ENCODE measurements around the gene SP140. TPM values are rescaled to one million over a fixed set of nuclear protein-coding genes. Genes with fewer than 3 reads are reported as not detected.
A peak's percentile ranks its signal among the peaks of the same experiment; 100 is the strongest.
"Not testable (repeated sequence)": the region's sequence is repeated elsewhere in the genome, so short reads cannot be mapped to it uniquely, and the experiment has no call there.

Gene SP140
- total RNA-seq, 2 donors from 2014 or later = 1.7 to 2.2 TPM

GRCh38 chr2:230219419-230220331 lies 5.9 kb upstream of the SP140 start, which contains the start of gene SP110:
Gene SP110, minus strand, starts transcription at chr2:230219984. Its CDS starts 3,057 bp downstream, at chr2:230216927.
- Histone ChIP-seq H3K27ac (peak within 1 kb of the TSS; percentile 90), H3K4me3 (peak within 1 kb of the TSS; percentile 64), H3K36me3 (peaks cover 3% of the 10 kb centered on the region), H3K9ac (ENCODE audit: low read depth in 2 of 2, low read length in 2 of 2) (peak within 1 kb of the TSS; percentile 28 to 62), H3K9me3 (no peaks in the 10 kb centered on the region), H3K27me3 (no peaks in the 10 kb centered on the region), H3K4me1 (peaks cover 4% of the 10 kb centered on the region)
- DNase-seq = peak; percentile 92
- intact Hi-C loops (cut with DNase I) = no loop called here
- TF ChIP-seq CTCF (IDR thresholded peaks at IDR 0.05) = no peak

DNA sequence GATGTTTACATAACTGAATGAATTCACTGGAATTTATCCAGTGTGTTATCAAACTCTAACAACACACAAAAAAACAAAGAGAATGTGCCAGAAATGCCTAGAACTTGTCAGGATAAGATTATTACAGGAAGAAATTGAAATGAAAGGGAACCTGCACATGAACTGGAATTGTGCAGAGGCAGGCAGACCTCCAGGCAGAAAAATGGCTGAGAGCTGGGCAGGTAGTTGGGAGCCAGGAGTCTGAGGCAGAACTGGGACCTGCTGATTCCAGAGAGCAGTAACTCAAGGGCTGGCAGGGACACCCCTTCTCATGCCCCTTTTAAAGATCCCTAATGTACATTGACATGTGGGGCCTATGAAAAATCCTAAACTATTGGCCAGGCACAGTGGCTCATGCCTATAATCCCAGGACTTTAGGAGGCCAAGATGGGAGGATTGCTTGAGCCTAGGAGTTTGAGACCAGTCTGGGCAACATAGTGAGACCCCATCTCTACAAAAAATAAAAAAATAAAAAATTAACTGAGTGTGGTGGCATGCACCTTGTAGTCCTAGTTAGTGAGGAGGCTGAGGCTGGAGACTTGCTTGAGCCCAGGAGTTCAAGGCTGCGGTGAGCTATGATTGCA lies 5.1 kb upstream of the SP140 start:
- no peaks in the 10 kb centered on the region for H3K9me3 ChIP-seq
- H3K9ac ChIP-seq (ENCODE audit: low read depth in 2 of 2, low read length in 2 of 2) = peak overlapping the region; percentile 28 to 62
- H3K4me3 ChIP-seq = peak overlapping the region; percentile 64
- peak overlapping the region; percentile 90 for H3K27ac ChIP-seq
- no peak for DNase-seq
- TF ChIP-seq CTCF (IDR thresholded peaks at IDR 0.05) = no peak
- intact Hi-C loops (cut with DNase I) = no loop called here
- H3K27me3 ChIP-seq = no peaks in the 10 kb centered on the region
- no peaks in the 10 kb centered on the region for H3K36me3 ChIP-seq
- peaks cover 4% of the 10 kb centered on the region for H3K4me1 ChIP-seq

DNA sequence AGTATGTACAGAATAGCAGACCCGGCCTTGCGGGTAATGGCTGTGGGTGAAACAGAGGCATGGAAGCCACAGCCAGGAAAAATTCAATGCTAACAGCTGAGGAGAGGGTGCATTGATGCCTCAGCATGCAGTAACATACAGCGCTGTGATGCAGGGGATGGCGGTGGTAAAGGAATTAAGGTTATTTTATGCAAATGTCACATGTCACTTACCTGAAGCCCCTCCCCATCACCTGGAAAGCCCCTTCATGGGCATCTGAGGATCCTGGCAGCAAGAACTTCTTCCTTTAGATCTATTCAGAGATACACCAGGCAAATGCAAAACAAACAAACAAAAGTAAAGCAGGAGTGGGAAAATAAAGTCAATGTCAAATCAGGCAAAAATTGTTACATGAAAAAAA lies 4.0 kb upstream of the SP140 start:
- TF ChIP-seq CTCF (IDR thresholded peaks at IDR 0.05) = no peak
- no peaks in the 10 kb centered on the region for H3K36me3 ChIP-seq
- H3K27ac ChIP-seq = no peak overlapping the region
- intact Hi-C loops (cut with DNase I) = no loop called here
- H3K27me3 ChIP-seq = no peaks in the 10 kb centered on the region
- H3K4me1 ChIP-seq = peaks cover 4% of the 10 kb centered on the region
- no peak overlapping the region for H3K4me3 ChIP-seq
- no peak overlapping the region for H3K9ac ChIP-seq (ENCODE audit: low read depth in 2 of 2, low read length in 2 of 2)
- no peaks in the 10 kb centered on the region for H3K9me3 ChIP-seq
- no peak for DNase-seq

DNA sequence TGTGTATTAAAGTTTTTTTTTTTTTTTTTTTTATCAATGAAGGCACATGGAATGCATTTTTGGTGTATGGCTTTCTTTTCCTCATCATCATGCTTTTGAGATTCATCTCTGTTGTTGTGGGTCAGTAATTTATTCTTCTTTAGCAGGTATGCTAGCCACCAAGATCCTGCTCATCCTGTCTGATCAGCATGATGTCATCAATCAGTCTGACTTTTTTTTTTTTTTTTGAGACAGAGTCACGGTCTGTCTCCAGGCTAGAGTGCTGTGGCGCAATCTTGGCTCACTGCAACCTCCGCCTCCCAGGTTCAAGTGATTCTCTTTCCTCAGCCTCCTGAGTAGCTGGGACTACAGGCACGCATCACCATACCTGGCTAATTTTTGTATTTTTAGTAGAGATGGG lies 2.7 kb upstream of the SP140 start:
- H3K36me3 ChIP-seq; H3K27ac ChIP-seq; H3K9ac ChIP-seq (ENCODE audit: low read depth in 2 of 2, low read length in 2 of 2); DNase-seq; H3K4me1 ChIP-seq; H3K9me3 ChIP-seq; H3K4me3 ChIP-seq; intact Hi-C loops (cut with DNase I); H3K27me3 ChIP-seq: not testable (repeated sequence)

GRCh38 chr2:230224458-230224857 lies 1.1 kb upstream of the SP140 start:
- no peaks in the 10 kb centered on the region for H3K4me1 ChIP-seq
- no peak for TF ChIP-seq CTCF (IDR thresholded peaks at IDR 0.05)
- no peaks in the 10 kb centered on the region for H3K27me3 ChIP-seq
- no peak overlapping the region for H3K27ac ChIP-seq
- DNase-seq = no peak
- no peaks in the 10 kb centered on the region for H3K36me3 ChIP-seq
- no peaks in the 10 kb centered on the region for H3K9me3 ChIP-seq
- H3K4me3 ChIP-seq = no peak overlapping the region
- no peak overlapping the region for H3K9ac ChIP-seq (ENCODE audit: low read depth in 2 of 2, low read length in 2 of 2)
- intact Hi-C loops (cut with DNase I) = no loop called here

Measured in colonic mucosa (tissue), 4 donors.